LNCaP clone FGC (cell line): ENCODE data around the gene HSF5.

Experiments used
- DNase-seq: peaks from one replicate; pipeline ENCODE4 v3.0.0-alpha.2; 2011; ENCODE audit warnings: low read depth
- H3K4me3 ChIP-seq: 2 replicates; pipeline ENCODE4 v1.5.1; 2011; ENCODE audit warnings: mild to moderate bottlenecking, low read depth, low read length, control low read depth
- CTCF ChIP-seq: IDR thresholded peaks from 2 replicates; pipeline ENCODE4 v1.5.1; 2012; ENCODE audit warnings: mild to moderate bottlenecking; ENCODE audit not compliant: control insufficient read depth, insufficient read depth; ENCODE audit errors: extremely low read depth

The HSF5 gene

DNA sequence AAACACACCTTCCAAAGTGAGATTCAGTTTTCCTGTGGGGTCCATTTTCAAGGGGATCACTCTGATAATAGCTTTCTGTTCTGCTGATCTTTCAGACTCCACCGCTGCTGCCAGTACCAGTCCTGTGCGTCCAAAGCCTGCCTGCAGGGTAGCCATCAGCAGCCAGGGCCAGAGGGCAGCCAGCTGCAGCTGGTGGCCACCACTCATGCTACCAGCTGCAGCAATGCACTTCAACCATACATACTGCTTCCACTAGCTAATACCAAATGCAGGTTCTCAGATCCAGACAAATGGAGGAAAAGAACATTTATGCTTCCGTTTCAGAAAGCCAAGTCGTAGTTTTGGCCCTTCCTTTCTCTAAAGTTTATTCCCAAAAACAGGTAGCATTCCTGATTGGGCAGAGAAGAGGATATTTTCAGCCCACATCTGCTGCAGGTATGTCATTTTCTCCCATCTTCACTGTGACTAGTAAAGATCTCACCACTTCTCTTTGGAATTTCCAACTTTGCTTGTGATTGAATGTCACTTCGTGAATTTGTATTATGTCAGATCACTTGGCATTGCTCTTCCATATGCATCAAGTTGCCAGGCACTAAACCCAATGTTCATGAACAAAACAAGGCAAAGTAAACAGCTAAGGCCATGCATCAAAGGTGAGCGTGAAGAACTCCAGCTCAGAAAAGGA lies 72.7 kb downstream of the HSF5 start:
- H3K4me3 ChIP-seq: peak overlapping the region; percentile 64
- TF ChIP-seq CTCF: no peak
- DNase-seq: no peak

GRCh38 chr17:58414596-58414997 lies 73.6 kb downstream of the HSF5 start:
- DNase-seq: no peak
- peak overlapping the region; percentile 64 for H3K4me3 ChIP-seq
- no peak for TF ChIP-seq CTCF

GRCh38 chr17:58413684-58414083 lies 74.5 kb downstream of the HSF5 start:
- TF ChIP-seq CTCF: no peak
- peak overlapping the region; percentile 26; the same call in 1 of the 2 replicates for H3K4me3 ChIP-seq
- no peak for DNase-seq

DNA sequence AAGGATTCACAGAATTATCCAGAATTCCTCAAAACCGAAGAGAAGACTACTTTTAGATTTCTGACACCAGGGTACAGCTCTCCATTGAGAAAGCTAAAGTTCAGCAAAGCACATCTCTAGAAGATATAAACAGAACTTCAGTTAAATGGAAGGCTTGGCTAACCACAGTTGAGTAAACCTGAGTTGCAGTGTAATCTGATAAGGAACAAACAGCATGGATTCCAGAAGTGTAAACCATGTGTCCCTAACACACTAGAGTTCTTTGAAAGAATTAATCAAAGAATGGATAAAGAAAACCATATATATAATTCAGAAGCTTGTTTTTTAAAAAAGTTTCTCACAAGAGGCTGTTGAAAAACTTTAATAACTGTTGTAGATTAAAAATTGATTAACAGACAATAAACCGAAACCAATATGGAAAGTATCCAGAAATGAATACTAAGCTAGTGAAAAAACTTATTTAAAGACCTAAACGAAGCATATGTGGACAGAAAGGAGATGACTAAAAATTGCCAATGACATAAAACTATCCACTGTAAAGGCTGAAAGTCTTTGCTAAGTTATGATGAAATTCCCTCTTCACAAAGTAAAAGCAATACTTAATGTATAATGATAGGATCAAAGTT lies 75.1 kb downstream of the HSF5 start:
- TF ChIP-seq CTCF: no peak
- H3K4me3 ChIP-seq: peak overlapping the region; percentile 26
- DNase-seq: no peak

DNA sequence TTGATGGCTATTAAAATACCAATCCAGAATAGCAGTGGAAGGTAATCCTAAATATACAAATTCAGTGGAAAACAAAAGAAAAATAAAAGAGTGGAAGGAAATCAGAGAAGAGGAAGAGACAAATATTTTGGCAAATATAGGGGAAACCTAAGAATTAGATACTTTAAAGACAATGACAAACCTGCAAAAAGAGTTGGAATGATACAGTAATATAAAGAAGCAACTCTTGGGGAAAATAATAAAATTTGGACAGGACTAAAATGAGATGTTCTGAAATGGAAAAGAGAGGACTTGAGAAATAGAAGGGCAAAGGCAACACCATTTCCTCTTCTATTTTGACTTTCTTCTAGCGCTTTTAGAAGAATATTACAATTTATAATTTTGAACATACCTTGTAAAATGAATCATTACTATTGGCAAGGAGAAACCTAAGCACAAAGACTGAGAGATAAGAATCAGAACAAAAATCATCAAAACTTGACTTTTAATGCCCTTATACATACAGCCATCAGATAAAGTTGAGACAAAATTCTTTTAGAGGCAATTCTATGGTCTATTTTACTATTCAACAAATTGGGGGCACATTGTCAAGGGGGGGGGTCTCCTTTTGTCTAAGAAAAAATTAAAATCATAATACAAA lies 76.0 kb downstream of the HSF5 start:
- no peak overlapping the region for H3K4me3 ChIP-seq
- no peak for DNase-seq
- no peak for TF ChIP-seq CTCF

DNA sequence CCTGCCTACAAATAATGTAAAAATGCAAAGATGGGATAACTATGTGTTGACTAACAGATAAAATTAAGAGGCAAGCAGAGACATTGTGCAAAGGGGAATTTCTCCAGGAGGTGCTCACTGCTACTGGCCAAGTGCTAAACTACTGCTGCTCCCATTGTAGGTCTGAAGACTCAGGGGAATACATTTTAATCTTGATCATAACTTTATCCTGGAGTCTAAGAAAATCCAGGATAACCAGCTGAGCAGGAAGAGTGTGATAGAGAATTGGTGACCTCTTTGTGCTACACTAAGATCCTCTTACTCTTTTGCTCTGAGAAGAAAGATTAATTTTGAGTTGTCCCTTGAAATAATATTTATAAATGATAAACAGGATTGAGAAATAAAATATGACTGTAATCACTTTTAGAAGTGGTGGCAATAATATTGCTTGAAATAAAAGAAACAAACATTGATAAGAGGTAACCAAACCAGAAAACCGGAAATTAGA lies 76.8 kb downstream of the HSF5 start:
- TF ChIP-seq CTCF: no peak
- no peak overlapping the region for H3K4me3 ChIP-seq
- no peak for DNase-seq
